ENCODE data around the gene TMED7. TPM values are rescaled to one million over a fixed set of nuclear protein-coding genes. Genes with fewer than 3 reads are reported as not detected.

TMED7 gene
- total RNA-seq = 58.6 and 71.6 TPM in 2 replicates

GRCh38 chr5:115625579-115626444, at the start of gene TMED7:
Gene TMED7 (minus strand): TSS chr5:115626036. CDS start chr5:115625792, 244 bp downstream.

GRCh38 chr5:115601701-115602590, 23.9 kb downstream of the TMED7 start, which contains the start of gene TICAM2:
Gene TICAM2 (minus strand): TSS chr5:115602479. CDS start chr5:115581256, 21,223 bp downstream.

Other genes with a start within 250 kb of the TMED7 start
- 10.1 and 10.4 TPM in 2 replicates for gene FEM1C, start 81.3 kb downstream of the TMED7 start, total RNA-seq
- 4.5 and 5.2 TPM in 2 replicates for gene TICAM2, start 23.6 kb downstream of the TMED7 start, total RNA-seq
- gene CDO1, start 190.6 kb upstream of the TMED7 start, total RNA-seq = 8.0 and 19.0 TPM in 2 replicates
- 48.2 and 52.3 TPM in 2 replicates for gene ATG12, start 215.5 kb upstream of the TMED7 start, total RNA-seq
- 106 and 112 TPM in 2 replicates for gene AP3S1, start 215.9 kb upstream of the TMED7 start, total RNA-seq